ENCODE measurements around the gene USH1G.

USH1G gene

DNA sequence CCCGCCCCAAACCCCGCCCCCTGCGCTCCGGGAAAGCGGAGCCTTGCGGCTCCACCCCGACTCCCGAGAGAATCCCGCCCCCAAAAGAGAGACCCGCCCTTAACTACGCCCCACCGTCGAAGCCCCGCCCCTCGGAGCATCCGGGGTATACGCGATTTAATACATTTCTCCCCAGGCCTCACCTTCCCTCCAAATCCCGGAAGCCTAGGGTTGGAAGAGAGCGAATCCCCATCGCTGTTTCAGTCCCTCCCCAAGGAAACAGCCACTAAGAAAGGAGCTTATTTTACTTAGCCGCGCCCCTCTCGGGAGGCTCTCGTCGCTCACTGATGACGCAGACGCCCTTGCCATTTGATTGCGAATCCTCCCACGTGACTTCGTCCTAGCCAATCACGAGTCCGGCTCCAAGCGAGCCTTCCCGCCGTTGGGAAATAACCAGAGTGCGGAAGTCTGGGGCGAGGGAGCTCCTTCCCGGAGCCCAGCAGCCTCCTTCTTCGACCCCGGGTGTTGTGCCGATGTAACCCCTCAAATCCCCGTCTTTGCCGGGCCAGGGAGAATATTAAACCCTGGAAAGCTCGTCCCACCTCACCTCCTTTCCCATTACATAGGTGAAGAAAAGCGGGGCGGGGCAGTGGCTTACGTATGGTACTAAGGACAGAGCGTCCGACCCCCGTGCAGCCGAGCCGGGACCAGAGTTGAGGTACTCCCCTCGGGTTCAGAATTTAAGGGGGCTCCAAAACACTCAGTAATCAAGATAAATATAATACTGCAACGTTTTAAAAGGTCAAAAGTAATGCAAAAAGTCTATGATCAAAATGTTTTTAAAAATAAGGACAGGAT is 49.8 kb downstream of the USH1G start:
- H3K27me3 ChIP-seq (ENCODE audit: control insufficient read depth in 3 of 3, insufficient read depth in 3 of 3, low read depth in 1 of 3, low read length in 3 of 3), result peaks cover 0 to 23% (median 0%) of the 10 kb centered on the region in 3 experiments
- H3K79me1 ChIP-seq (ENCODE audit: low read depth, low read length), result peaks cover 7% of the 10 kb centered on the region
- H2BK5ac ChIP-seq (ENCODE audit: low read length), result peak overlapping the region; percentile 93
- H3K4me3 ChIP-seq (ENCODE audit: low read length in 2 of 2), result peak overlapping the region; percentile 85 to 92
- H2BK120ac ChIP-seq (ENCODE audit: low read depth, low read length), result no peak overlapping the region
- no peaks in the 10 kb centered on the region for H3K9me3 ChIP-seq (replicated peaks in 1 of 2; ENCODE audit: control insufficient read depth in 2 of 2, insufficient read depth in 1 of 2, low read depth in 1 of 2, low read length in 2 of 2)
- H2AK5ac ChIP-seq (ENCODE audit: low read depth, low read length), result no peak overlapping the region
- no peak overlapping the region for H3K14ac ChIP-seq (ENCODE audit: low read length)
- no CpG with 5 or more reads among the region's 55 CpGs for WGBS, 2 donors (ENCODE audit: extremely low coverage in 2 of 2, insufficient read length in 2 of 2, insufficient replicate concordance in 1 of 2)
- peak overlapping the region; percentile 96 for H3K23ac ChIP-seq (ENCODE audit: low read depth, low read length, poor library complexity)
- no peak overlapping the region for H2BK15ac ChIP-seq (ENCODE audit: low read length)
- peak overlapping the region; percentile 75 for H3K9ac ChIP-seq (ENCODE audit: low read depth, low read length, poor library complexity)
- H3K27ac ChIP-seq (replicated peaks; ENCODE audit: low read length), result peak overlapping the region; percentile 14
- no peak overlapping the region for H3K4ac ChIP-seq (ENCODE audit: low read length)
- peaks cover 5 to 30% of the 10 kb centered on the region in 2 donors for H3K36me3 ChIP-seq (replicated peaks in 1 of 2; ENCODE audit: control insufficient read depth in 2 of 2, insufficient read depth in 2 of 2, low read length in 2 of 2)
- H4K91ac ChIP-seq (ENCODE audit: low read depth, low read length, poor library complexity), result no peak overlapping the region
- DNase-seq (ENCODE audit: low spot score), result peak; percentile 100
- peak overlapping the region; percentile 97 for H2AFZ ChIP-seq (ENCODE audit: low read length)
- H2BK12ac ChIP-seq (ENCODE audit: low read length), result no peak overlapping the region
- H3K18ac ChIP-seq (ENCODE audit: low read length), result peak overlapping the region; percentile 76
- peaks cover 14 to 15% of the 10 kb centered on the region in 2 donors for H3K4me1 ChIP-seq (ENCODE audit: control insufficient read depth in 2 of 2, insufficient read depth in 1 of 2, low read depth in 1 of 2, low read length in 2 of 2)
- no peak overlapping the region for H4K8ac ChIP-seq (ENCODE audit: low read depth, low read length)
- H3K4me2 ChIP-seq (ENCODE audit: insufficient read depth, low read length, poor library complexity, severe bottlenecking), result peak overlapping the region; percentile 59

DNA sequence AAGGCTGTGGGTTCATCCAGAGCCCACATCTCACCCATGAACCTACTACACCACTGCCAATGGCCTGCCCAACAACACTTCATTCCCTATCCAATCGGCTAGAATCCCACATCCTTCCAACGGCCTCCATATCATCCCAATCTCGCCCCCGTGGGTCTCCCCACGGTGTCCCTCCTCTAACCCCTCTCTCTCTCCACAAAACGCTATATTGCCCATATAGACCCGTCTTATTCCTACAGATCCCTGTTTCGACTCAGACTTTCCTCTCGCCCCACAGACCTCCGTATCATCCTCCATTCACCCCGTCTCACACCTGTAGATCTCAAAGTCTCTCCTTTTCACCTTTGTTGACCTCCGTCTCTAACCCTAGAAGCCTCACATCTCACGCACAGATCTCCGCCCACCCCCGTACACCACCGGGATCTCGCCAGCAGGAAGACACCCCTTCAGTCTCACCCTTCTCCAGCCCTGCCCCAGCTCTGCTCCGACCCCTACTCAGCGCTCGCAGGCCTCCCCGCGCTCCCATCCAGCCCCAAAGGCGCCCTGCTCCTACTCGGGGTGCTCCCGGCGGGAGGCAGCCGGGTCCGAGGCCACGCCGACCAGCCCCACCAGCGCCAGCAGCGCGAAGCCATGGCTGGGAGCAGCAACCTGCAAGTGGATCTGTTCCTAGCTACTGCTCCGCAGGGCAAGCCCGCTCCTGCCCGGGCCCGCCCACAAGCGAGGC is 50.6 kb downstream of the USH1G start, which contains the start of gene FDXR:
FDXR (minus strand) TSS at position 682 of the 724 bp plus-strand sequence; CDS start at position 632, 50 bp downstream.
- DNase-seq (ENCODE audit: low spot score), result no peak
- H2AK5ac ChIP-seq (ENCODE audit: low read depth, low read length), result peak within 1 kb of the TSS; percentile 23
- H2BK12ac ChIP-seq (ENCODE audit: low read length), result no peak within 1 kb of the TSS
- no peak within 1 kb of the TSS for H3K4ac ChIP-seq (ENCODE audit: low read length)
- H2BK5ac ChIP-seq (ENCODE audit: low read length), result peak within 1 kb of the TSS; percentile 93
- H3K18ac ChIP-seq (ENCODE audit: low read length), result peak within 1 kb of the TSS; percentile 99
- H4K91ac ChIP-seq (ENCODE audit: low read depth, low read length, poor library complexity), result no peak within 1 kb of the TSS
- peak within 1 kb of the TSS; percentile 75 for H3K27ac ChIP-seq (replicated peaks; ENCODE audit: low read length)
- peak within 1 kb of the TSS; percentile 91 for H2BK15ac ChIP-seq (ENCODE audit: low read length)
- peaks cover 7% of the 10 kb centered on the region for H3K79me1 ChIP-seq (ENCODE audit: low read depth, low read length)
- no peak within 1 kb of the TSS for H4K8ac ChIP-seq (ENCODE audit: low read depth, low read length)
- peak within 1 kb of the TSS; percentile 100 for H3K14ac ChIP-seq (ENCODE audit: low read length)
- H3K36me3 ChIP-seq (replicated peaks in 1 of 2; ENCODE audit: control insufficient read depth in 2 of 2, insufficient read depth in 2 of 2, low read length in 2 of 2), result peaks cover 5 to 30% of the 10 kb centered on the region in 2 donors
- H2AFZ ChIP-seq (ENCODE audit: low read length), result peak within 1 kb of the TSS; percentile 97
- peak within 1 kb of the TSS; percentile 89 for H3K4me2 ChIP-seq (ENCODE audit: insufficient read depth, low read length, poor library complexity, severe bottlenecking)
- peaks cover 14 to 15% of the 10 kb centered on the region in 2 donors for H3K4me1 ChIP-seq (ENCODE audit: control insufficient read depth in 2 of 2, insufficient read depth in 1 of 2, low read depth in 1 of 2, low read length in 2 of 2)
- no CpG with 5 or more reads among the region's 38 CpGs for WGBS, 2 donors (ENCODE audit: extremely low coverage in 2 of 2, insufficient read length in 2 of 2, insufficient replicate concordance in 1 of 2)
- peak within 1 kb of the TSS; percentile 76 for H2BK120ac ChIP-seq (ENCODE audit: low read depth, low read length)
- H3K9me3 ChIP-seq (replicated peaks in 1 of 2; ENCODE audit: control insufficient read depth in 2 of 2, insufficient read depth in 1 of 2, low read depth in 1 of 2, low read length in 2 of 2), result no peaks in the 10 kb centered on the region
- peaks cover 0 to 15% (median 0%) of the 10 kb centered on the region in 3 experiments for H3K27me3 ChIP-seq (ENCODE audit: control insufficient read depth in 3 of 3, insufficient read depth in 3 of 3, low read depth in 1 of 3, low read length in 3 of 3)
- H3K9ac ChIP-seq (ENCODE audit: low read depth, low read length, poor library complexity), result peak within 1 kb of the TSS; percentile 99
- H3K4me3 ChIP-seq (ENCODE audit: low read length in 2 of 2), result peak within 1 kb of the TSS; percentile 92 to 95
- peak within 1 kb of the TSS; percentile 96 for H3K23ac ChIP-seq (ENCODE audit: low read depth, low read length, poor library complexity)

DNA sequence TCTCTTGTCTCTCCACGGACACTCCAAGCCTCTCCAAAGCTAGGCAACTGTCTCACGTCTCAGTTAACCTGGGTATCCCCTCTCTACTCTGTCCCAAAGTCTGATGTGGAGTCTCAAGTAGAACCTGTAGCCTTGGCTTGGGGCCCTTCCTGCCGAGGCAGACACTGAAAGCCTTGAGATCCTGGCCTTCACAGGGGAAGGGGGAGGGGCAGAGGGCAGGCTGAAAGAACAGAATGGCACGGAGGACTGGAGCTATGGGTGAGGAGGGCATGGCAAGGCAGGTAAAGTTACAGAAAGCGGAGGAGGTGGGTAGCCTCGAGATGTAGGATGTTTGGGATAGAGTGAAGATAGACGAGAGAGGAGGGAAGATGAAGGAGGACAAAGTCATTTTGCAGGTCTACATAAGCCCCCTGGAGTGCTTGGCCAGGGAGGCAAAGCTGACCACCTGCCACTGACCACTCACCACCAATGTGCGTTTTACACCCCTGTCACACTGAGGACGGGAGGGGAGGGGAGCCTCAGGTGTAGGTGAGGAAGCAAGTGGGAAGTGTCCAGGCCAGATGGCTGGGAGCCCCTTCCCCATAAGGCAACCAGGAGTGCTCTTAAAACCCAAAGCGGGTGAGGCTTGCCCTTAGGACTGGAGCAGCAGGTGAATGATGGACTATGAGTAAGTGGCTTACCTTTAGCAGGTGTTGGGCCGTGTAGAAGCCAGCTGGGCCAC is 51.5 kb downstream of the USH1G start:
- Histone ChIP-seq H2AFZ (ENCODE audit: low read length) (no peak overlapping the region), H3K23ac (ENCODE audit: low read depth, low read length, poor library complexity) (no peak overlapping the region), H2BK5ac (ENCODE audit: low read length) (peak overlapping the region; percentile 9), H3K27ac (replicated peaks; ENCODE audit: low read length) (no peak overlapping the region), H3K4me3 (ENCODE audit: low read length in 2 of 2) (peak overlapping the region; percentile 2 to 92), H3K36me3 (replicated peaks in 1 of 2; ENCODE audit: control insufficient read depth in 2 of 2, insufficient read depth in 2 of 2, low read length in 2 of 2) (peaks cover 5 to 34% of the 10 kb centered on the region in 2 donors), H2BK15ac (ENCODE audit: low read length) (no peak overlapping the region), H2BK120ac (ENCODE audit: low read depth, low read length) (no peak overlapping the region), H2AK5ac (ENCODE audit: low read depth, low read length) (peak overlapping the region; percentile 23), H3K9ac (ENCODE audit: low read depth, low read length, poor library complexity) (peak overlapping the region; percentile 64), H3K14ac (ENCODE audit: low read length) (no peak overlapping the region), H3K4me2 (ENCODE audit: insufficient read depth, low read length, poor library complexity, severe bottlenecking) (peak overlapping the region; percentile 89), H3K4me1 (ENCODE audit: control insufficient read depth in 2 of 2, insufficient read depth in 1 of 2, low read depth in 1 of 2, low read length in 2 of 2) (peaks cover 14 to 15% of the 10 kb centered on the region in 2 donors), H3K4ac (ENCODE audit: low read length) (no peak overlapping the region), H3K18ac (ENCODE audit: low read length) (no peak overlapping the region), H3K27me3 (ENCODE audit: control insufficient read depth in 3 of 3, insufficient read depth in 3 of 3, low read depth in 1 of 3, low read length in 3 of 3) (peaks cover 0 to 10% (median 0%) of the 10 kb centered on the region in 3 experiments), H3K79me1 (ENCODE audit: low read depth, low read length) (peaks cover 7% of the 10 kb centered on the region), H4K8ac (ENCODE audit: low read depth, low read length) (no peak overlapping the region), H3K9me3 (replicated peaks in 1 of 2; ENCODE audit: control insufficient read depth in 2 of 2, insufficient read depth in 1 of 2, low read depth in 1 of 2, low read length in 2 of 2) (no peaks in the 10 kb centered on the region), H4K91ac (ENCODE audit: low read depth, low read length, poor library complexity) (no peak overlapping the region), H2BK12ac (ENCODE audit: low read length) (no peak overlapping the region)
- DNase-seq (ENCODE audit: low spot score), result no peak
- WGBS, 2 donors (ENCODE audit: extremely low coverage in 2 of 2, insufficient read length in 2 of 2, insufficient replicate concordance in 1 of 2), result 100% methylated on average over 3 of the region's 11 CpGs; no CpG with 5 or more reads in 1 of the 2 donors

Data from neuronal stem cell (in vitro differentiated cells).